Kidney tubule cell (primary cell): ENCODE results near the gene APOL1.
A peak's percentile ranks its signal among the peaks of the same experiment; 100 is the strongest.
"Not testable (repeated sequence)": the region's sequence is repeated elsewhere in the genome, so short reads cannot be mapped to it uniquely, and the experiment has no call there.

ENCODE experiments used
- DNase-seq: peaks from one replicate; pipeline ENCODE4 v3.0.0-alpha.2; 2018; ENCODE audit warnings: low spot score

The APOL1 gene

DNA sequence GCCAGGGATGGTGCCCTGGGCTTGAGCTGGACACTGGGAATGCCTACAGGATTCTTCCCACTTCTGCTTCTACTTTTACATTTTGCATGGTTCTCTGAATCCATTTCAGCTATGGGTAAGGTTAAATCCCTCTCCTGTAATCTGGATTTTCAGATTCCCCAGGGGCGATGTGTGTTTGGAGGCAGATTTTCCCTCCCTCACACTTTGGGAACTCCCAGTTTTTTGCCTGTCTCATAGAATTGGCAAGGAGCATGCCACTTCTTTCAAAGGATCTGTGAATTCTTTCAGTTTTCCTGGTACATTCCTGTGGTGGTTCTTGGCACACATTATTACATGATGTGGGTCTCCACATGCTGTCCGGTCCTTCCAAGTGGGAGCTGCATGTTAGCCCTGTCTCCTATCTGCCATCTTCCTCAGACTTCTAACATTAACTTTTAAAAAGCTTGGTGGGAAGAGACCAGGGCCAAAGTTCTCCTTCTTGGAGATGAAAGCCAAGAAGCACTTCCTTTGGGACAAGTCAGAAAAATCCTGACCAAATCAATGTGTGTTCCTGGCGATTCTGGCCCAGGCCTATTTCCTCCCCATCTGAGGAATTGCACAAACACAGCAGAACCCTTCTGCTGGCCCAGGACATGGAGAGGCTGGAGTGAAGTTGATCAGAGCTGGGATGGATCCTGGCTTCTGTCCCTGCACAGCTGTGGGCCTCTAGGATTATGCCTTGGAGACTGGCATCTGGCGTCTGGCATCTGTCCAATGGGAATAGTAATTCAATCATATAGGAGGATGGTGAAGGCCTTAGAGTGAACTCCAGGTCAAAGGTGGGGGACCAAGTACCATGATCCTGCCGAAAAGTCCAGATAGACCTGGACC is 8.2 kb upstream of the APOL1 start:
- DNase-seq, result no peak

DNA sequence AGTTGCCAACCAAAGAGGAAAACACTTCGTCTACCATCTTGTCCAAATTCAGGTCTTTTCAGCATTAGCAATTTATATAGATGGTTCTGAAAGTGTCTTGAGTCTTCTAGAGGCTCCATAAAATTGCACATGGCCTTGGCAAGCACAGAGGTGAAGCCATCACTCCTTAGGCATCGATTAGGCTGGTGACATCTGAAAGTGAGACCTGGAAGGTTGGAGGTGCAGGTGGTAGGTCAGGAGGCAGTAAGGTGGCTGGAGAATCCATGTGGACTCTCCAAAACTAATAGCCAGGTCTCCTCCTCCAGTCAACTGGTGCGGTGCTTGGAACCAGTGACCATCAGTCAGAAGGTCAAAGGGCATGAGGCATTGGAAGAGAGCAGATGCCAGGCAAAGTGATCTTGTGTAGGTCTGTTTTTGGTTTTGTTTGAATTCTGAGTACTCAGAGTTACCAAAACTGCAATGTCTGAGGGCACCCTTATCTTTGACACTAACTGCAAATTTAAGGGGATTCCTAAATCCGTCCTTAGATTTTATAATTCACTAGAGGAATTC is 7.1 kb upstream of the APOL1 start:
- DNase-seq, result no peak

- no peak for DNase-seq
Measured at GRCh38 chr22:36246718-36247117, 6.2 kb upstream of the APOL1 start.

GRCh38 chr22:36247955-36248354 is 5.0 kb upstream of the APOL1 start:
- no peak for DNase-seq

GRCh38 chr22:36249160-36249559 is 3.8 kb upstream of the APOL1 start:
- no peak for DNase-seq

DNA sequence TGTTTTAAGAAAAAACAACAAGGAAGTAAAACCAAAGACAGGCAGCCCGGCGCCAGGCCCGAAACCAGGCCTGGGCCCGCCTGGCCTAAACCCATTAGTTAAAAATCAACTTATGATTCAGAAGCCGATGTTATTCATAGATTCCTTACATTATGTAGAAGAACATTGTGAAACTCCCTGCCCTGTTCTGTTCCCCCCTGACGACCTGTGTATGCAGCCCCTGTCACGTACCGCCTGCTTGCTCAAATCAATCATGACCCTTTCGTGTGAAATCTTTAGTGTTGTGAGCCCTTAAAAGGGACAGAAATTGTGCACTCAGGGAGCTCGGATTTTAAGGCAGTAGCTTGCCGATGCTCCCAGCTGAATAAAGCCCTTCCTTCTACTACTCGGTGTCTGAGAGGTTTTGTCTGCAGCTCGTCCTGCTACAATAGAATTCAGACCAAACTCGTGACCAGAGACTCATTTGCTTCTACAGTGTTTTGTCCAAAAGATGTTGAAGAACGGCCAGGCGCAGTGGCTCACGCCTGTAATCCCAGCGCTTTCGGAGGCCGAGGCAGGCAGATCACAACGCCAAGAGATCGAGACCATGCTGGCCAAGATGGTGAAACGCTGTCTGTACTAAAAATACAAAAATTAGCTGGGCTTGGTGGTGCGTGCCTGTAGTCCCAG is 2.5 kb upstream of the APOL1 start:
- peak; percentile 74 for DNase-seq

DNA sequence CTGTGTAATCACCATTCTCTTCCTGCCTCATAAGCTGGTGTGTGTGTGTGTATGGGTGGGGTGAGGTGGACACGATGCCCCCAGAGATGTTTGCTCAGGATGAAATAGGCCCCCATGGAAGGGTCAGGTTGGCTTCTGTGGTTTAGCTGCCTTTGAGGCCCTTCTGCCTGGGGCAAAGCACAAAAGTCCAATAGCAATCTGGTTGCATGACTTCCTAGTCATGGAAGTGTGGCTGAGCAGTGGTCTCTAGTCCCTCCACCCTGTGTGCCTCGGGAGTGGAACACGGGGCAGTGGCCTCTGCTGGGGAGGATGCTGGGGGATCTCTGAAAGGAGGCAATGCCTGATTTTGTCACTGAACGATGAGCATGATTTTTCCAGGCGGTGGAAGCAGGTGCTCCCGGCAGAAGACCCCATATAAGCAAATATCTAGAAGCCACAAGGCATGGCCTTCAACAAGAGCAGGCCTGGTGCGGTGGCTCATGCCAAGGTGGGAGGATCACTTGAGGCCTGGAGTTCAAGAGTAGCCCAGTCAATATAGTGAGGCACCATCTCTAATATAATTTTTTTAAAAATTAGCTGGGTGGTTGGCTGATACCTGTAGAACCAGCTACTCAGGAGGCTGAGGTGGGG is 839 bp upstream of the APOL1 start:
- not testable (repeated sequence) for DNase-seq

DNA sequence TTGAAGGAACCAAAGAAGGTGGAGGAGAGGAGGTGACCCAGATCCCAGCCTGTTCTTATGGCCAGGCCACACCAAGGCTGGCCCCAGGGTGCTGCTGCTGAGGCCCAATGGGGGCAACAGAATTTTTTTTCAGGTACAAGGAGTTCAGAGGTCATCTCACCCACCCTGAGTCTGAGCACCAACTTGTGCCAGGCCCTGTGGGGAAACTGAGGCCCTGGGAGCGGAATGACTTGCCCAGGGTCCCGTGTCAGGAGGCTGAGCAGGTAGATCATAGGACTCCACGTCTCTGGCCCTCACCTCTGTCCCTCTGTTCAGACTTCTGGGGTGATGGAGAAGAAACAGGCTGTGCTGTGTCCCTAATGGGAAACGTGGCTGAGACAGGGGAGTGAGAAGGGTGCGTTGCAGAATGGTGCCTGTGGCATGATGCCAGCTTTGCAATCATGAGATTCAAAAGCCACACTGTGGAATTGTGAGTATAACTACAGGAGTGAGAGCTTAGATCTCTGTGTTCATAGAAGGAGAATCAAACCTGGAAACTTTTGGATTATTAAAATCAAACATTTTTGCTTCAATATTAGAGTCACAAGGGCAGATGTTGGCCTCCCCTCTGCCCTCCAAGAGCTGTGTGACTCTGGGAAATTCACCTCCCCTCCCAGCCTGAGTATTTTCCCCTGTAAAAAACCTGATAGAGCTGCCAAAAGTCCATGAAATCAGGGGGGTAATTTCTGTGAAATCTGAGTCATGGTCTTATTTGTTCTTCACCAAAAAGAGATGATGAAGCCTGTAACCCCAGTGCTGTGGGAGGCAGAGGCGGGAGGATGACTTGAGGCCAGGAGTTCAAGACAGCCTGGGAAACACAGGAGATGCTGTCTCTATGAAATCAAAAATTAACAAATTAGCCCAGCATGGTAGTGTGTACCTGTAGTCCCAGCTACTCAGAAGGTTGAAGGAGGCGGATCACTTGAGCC is 874 bp downstream of the APOL1 start:
- no peak for DNase-seq

DNA sequence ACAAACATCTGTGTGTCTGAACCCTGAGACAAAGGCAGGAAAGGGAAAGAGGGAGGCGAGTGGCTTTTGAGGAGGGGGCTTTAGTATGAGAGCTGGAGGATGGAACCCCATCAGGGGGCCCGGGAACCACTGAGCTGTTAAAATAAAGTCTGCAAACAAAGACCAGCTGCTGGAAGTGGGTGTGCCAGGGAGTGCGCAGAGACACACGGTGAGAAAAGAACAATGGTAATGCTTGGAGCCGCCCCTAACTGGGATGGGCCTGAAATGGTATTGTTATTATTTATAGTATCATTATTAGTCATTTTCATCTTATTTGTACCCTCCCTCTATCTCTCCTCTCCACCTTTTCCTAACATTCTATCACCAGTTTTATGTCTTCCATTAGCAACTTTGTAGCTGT is 2.6 kb downstream of the APOL1 start:
- not testable (repeated sequence) for DNase-seq

- no peak for DNase-seq
Measured at GRCh38 chr22:36256478-36256877, 3.5 kb downstream of the APOL1 start.

DNA sequence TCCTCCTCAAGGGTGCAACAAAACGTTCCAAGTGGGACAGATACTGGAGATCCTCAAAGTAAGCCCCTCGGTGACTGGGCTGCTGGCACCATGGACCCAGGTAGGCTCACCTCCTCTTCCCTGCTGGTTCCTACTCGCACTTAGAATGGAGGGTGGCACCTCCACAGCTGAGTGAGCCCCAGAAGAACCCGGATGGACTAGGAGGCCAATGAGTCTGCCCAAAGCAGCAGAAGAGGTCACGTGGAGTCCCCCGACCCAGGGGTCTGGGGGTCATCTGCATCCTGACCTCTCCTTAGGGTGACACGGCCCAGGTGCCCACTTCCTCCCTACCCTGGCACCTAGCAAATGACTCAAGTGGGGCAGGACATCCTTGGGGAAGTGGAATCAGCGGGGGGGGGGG is 4.4 kb downstream of the APOL1 start:
- no peak for DNase-seq

GRCh38 chr22:36257948-36258670 is 5.2 kb downstream of the APOL1 start:
- no peak for DNase-seq

- DNase-seq, result no peak
Measured at GRCh38 chr22:36258701-36259614, 6.0 kb downstream of the APOL1 start.

DNA sequence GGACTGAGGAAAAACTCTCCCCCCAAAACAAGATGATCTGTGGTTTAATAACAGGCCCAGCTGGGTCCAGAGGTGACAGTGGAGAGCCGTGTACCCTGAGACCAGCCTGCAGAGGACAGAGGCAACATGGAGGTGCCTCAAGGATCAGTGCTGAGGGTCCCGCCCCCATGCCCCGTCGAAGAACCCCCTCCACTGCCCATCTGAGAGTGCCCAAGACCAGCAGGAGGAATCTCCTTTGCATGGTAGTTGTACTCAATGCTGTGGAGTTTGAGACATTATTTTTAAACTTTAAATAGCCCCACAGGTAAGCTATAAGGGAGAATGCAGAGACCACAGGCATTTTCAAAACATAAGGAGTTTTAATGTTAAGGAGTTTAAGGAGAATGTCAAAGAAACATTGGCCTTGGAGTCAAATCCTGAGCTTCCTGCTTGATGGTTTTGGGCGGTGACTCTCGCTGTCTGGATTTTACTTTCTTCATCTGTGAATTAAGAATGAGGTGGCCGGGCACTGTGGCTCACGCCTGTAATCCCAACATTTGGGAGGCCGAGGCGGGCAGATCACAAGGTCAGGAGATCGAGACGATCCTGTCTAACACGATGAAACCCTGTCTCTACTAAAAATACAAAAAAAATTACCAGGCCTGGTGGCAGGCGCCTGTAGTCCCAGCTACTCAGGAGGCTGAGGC is 6.8 kb downstream of the APOL1 start:
- no peak for DNase-seq

- DNase-seq, result not testable (repeated sequence)
Measured at GRCh38 chr22:36261675-36262074, 8.7 kb downstream of the APOL1 start.

DNA sequence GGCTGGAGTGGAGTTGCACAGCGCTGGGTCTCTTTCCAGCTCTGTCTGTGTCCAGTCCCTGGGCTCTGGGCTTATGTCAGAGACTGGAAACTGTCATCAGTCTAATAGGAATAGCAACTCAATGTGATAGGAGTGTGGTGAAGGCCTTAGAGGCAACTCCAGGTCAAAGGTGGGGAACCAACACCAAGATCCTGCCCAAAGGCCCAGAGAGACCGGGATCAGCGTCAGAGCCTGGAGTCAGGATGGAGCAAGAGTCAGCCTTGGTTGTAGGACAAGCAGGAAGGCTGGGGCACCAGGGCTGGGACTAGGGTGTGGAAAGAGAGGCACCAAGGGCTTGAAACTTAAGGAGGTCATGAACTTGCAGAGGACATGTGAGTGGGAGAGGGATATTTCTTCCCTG is 9.4 kb downstream of the APOL1 start:
- not testable (repeated sequence) for DNase-seq

GRCh38 chr22:36263216-36263673 is 10.3 kb downstream of the APOL1 start:
- DNase-seq, result not testable (repeated sequence)

DNA sequence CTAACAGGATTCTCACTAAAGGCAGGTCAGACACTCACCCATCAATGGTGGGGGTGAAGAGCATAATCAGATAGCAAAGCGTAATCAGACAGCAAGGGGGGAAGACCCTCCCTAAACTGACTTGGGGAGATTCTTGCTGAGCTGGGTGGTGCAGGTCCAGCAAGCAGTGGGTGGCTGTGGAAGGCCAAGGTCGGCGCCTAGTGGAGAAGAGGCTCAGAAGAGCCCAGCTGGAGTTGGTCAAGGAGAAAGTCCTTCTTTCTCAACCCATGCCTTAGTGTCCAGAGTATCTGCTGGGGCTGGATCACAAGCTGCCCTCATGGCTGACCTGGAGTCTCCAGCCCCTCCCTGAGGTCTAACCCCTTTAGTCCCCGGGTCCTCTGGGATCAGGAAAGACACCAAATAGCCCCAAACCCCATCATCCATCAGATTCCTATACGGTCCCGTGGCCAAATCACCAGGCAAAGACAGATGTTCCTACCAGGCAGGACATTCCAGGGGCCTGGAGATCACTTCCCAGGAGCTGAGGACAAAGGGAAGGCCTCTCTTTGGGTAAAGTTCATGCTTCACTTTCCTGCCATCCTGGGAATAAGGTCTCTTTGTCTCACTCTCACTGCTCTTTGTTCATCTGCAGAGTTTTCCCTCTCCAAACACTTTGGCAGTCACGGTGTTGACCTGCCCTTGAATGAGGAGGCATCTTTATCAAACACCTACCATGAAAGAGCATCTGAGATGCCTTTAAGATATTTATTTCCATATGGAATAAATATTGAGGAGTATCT is 11.1 kb downstream of the APOL1 start:
- not testable (repeated sequence) for DNase-seq
